ENCODE results near the gene MBD5.

Gene MBD5

GRCh38 chr2:148013876-148014275, 7.0 kb upstream of the MBD5 start:
- in situ Hi-C loops (cut with MboI; ENCODE audit: low sequenced_read_pairs, unreplicated experiment): no loop called here
- DNase-seq (ENCODE audit: low spot score): no peak
- no peak for TF ChIP-seq CTCF (IDR thresholded peaks at IDR 0.05; ENCODE audit: borderline replicate concordance, control extremely low read depth, extremely low read depth, insufficient read depth, missing control alignments)

GRCh38 chr2:148014616-148015015, 6.3 kb upstream of the MBD5 start:
- no peak for DNase-seq (ENCODE audit: low spot score)
- in situ Hi-C loops (cut with MboI; ENCODE audit: low sequenced_read_pairs, unreplicated experiment): no loop called here
- no peak for TF ChIP-seq CTCF (IDR thresholded peaks at IDR 0.05; ENCODE audit: borderline replicate concordance, control extremely low read depth, extremely low read depth, insufficient read depth, missing control alignments)

- in situ Hi-C loops (cut with MboI; ENCODE audit: low sequenced_read_pairs, unreplicated experiment): no loop called here
Observed at GRCh38 chr2:148020111-148021058, 506 bp upstream of the MBD5 start, which contains the start of gene ORC4. Gene ORC4, minus strand, starts transcription at chr2:148020737. Its CDS starts 44,779 bp downstream, at chr2:147975958.

GRCh38 chr2:148021886-148022285, 995 bp downstream of the MBD5 start:
- in situ Hi-C loops (cut with MboI; ENCODE audit: low sequenced_read_pairs, unreplicated experiment): no loop called here
- DNase-seq (ENCODE audit: low spot score): no peak
- no peak for TF ChIP-seq CTCF (IDR thresholded peaks at IDR 0.05; ENCODE audit: borderline replicate concordance, control extremely low read depth, extremely low read depth, insufficient read depth, missing control alignments)

More at GRCh38 chr2:148020111-148021058, 506 bp upstream of the MBD5 start, which contains the start of gene ORC4:
- TF ChIP-seq CTCF (IDR thresholded peaks at IDR 0.05; ENCODE audit: borderline replicate concordance, control extremely low read depth, extremely low read depth, insufficient read depth, missing control alignments): peak; percentile 27
- DNase-seq (ENCODE audit: low spot score): peak; percentile 87

- in situ Hi-C loops (cut with MboI; ENCODE audit: low sequenced_read_pairs, unreplicated experiment): no loop called here
- no peak for DNase-seq (ENCODE audit: low spot score)
- TF ChIP-seq CTCF (IDR thresholded peaks at IDR 0.05; ENCODE audit: borderline replicate concordance, control extremely low read depth, extremely low read depth, insufficient read depth, missing control alignments): no peak
Observed at GRCh38 chr2:148022351-148022750, 1.5 kb downstream of the MBD5 start.

- TF ChIP-seq CTCF (IDR thresholded peaks at IDR 0.05; ENCODE audit: borderline replicate concordance, control extremely low read depth, extremely low read depth, insufficient read depth, missing control alignments): no peak
- DNase-seq (ENCODE audit: low spot score): no peak
- in situ Hi-C loops (cut with MboI; ENCODE audit: low sequenced_read_pairs, unreplicated experiment): no loop called here
Observed at GRCh38 chr2:148022882-148023281, 2.0 kb downstream of the MBD5 start.

Data from GM13976 (cell line).